WERI-Rb-1 (cell line): Measurements from ENCODE around the gene TOMM7.
"Not testable (repeated sequence)": the region's sequence is repeated elsewhere in the genome, so short reads cannot be mapped to it uniquely, and the experiment has no call there.

ENCODE experiments used
- DNase-seq: peaks from one replicate; pipeline ENCODE4 v3.0.0-alpha.2; 2020
- H3K27ac ChIP-seq: fragments of 250-450 bp; sonication (Bioruptor Pico); 2 replicates; pipeline ENCODE4 v1.5.1; 2020; ENCODE audit warnings: mild to moderate bottlenecking, moderate library complexity
- H3K27me3 ChIP-seq: fragments of 250-450 bp; sonication (Bioruptor Pico); 2 replicates; pipeline ENCODE4 v1.5.1; 2021; ENCODE audit warnings: mild to moderate bottlenecking, low read depth, moderate library complexity; ENCODE audit not compliant: insufficient read depth, severe bottlenecking
- H3K36me3 ChIP-seq: fragments of 250-450 bp; sonication (Bioruptor Pico); 2 replicates; pipeline ENCODE4 v1.5.1; 2020; ENCODE audit warnings: mild to moderate bottlenecking, moderate library complexity
- H3K4me3 ChIP-seq: 2 replicates; pipeline ENCODE4 v1.5.1; 2011; ENCODE audit warnings: low read depth, mild to moderate bottlenecking, control low read depth, low read length
- H3K9me3 ChIP-seq: fragments of 250-450 bp; sonication (Bioruptor Pico); 2 replicates; pipeline ENCODE4 v1.5.1; 2021; ENCODE audit warnings: mild to moderate bottlenecking, moderate library complexity; ENCODE audit not compliant: severe bottlenecking
- TF ChIP-seq, protein P1 (sequence below): IDR thresholded peaks from 2 replicates; pipeline ENCODE4 v1.5.1; 2011; ENCODE audit warnings: low read depth, mild to moderate bottlenecking, control low read depth, inconsistent platforms, low read length

Gene TOMM7

DNA sequence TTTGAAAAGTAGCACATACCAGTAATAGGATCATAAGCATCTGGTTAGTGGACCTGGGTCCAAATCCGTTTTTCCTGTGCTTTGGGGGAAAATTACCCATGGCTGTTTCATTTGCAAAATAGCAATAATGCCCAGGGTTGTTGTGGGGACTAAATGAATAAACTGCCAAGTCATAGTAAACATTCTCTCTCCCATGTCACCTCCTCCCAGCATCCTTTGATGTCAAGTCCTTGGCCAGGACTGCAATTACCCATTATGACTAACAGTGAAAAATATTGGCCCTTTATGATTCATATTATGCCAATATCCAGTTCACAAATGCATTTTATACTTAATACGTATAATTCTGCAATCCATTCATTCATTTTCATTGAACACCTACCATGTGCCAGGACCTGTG lies 23.0 kb downstream of the TOMM7 start:
- H3K27ac ChIP-seq = no peak overlapping the region
- peaks cover 7% of the 10 kb centered on the region for H3K9me3 ChIP-seq
- TF ChIP-seq, protein P1, sequence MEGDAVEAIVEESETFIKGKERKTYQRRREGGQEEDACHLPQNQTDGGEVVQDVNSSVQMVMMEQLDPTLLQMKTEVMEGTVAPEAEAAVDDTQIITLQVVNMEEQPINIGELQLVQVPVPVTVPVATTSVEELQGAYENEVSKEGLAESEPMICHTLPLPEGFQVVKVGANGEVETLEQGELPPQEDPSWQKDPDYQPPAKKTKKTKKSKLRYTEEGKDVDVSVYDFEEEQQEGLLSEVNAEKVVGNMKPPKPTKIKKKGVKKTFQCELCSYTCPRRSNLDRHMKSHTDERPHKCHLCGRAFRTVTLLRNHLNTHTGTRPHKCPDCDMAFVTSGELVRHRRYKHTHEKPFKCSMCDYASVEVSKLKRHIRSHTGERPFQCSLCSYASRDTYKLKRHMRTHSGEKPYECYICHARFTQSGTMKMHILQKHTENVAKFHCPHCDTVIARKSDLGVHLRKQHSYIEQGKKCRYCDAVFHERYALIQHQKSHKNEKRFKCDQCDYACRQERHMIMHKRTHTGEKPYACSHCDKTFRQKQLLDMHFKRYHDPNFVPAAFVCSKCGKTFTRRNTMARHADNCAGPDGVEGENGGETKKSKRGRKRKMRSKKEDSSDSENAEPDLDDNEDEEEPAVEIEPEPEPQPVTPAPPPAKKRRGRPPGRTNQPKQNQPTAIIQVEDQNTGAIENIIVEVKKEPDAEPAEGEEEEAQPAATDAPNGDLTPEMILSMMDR = no peak
- H3K36me3 ChIP-seq = no peaks in the 10 kb centered on the region
- H3K27me3 ChIP-seq = no peaks in the 10 kb centered on the region
- DNase-seq = no peak
- no peak overlapping the region for H3K4me3 ChIP-seq

DNA sequence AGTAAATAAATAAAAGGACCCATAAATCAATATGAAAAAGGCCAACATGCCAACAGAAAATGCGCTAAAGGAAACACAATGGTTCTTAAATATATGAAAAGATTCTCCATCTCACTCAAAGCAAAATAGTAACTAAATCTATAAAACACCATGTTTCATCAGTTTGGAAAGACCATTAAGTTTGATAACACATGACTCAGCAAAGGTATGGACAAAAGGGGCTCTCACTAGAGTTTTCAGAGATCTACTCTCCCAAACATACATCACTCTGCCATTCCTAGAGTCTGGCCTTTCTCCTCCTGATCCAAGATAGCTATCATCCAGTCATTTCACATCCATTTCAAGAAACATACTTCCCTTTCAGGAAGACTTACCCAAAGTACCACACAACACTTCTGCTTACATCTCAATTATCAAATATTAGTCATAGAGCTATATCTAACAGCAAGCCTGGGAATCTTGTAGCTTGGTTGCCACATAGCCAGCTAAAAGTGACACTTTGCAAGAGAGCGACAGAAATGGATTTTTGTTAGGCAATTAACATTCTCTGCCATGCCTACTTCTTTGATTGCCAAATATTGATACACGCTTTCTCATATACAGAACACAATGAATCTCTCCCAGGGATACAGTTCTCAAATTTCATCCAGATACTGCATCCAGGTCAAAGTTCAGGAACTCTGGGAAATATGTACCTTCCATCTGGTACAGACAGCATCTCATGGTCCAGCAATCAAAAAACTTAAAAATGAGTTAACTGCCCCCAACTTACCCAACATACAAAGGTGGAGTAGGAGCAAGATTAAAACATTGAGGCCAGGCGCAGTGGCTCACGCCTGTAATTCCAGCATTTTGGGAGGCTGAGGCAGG lies 28.8 kb downstream of the TOMM7 start:
- Histone ChIP-seq H3K4me3 (no peak overlapping the region), H3K27ac (no peak overlapping the region)

DNA sequence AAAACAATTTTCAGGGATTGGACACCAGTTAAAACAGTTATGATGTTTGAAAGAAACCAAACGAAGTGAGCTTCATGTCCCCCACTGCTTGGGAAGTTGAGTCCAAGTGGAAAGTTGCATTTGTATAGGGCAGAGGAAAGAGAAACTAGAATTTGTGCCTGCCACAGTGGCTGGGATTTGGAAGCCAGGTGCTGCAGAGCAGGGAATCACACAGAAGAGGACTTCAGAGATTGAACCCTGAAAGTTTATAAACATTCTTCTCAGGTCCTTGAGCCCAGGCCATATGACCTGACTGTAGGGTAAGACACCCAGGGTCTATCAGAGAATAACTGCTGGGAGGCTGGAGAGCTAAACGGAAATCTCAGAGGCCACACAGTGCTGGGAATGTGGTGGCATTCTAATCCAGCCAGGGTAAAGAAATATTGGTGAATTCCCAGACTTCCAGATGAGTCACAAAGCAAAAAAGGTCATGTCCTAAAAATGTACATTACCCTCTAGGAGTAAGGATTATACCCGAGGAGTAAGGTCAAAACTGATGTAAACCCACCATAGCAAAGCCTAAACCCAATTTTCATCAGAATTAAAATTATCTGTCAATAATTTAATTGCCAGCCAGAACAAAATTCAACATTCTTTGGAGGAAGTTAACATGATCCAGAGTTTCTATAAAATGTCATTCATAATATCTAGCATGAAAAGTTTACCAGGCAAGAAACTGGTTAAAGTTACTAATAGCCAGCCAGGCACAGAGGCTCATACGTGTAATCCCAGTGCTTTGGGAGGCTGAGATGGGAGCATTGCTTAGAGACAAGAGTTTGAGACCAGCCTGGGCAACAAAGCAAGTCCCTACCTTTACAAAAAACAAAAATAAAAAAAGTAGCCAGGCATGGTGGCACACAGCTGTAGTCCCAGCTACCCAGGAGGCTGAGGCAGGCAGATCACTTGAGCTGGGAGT lies 31.2 kb downstream of the TOMM7 start:
- no peaks in the 10 kb centered on the region for H3K36me3 ChIP-seq
- no peaks in the 10 kb centered on the region for H3K27me3 ChIP-seq
- TF ChIP-seq, protein P1 = no peak
- DNase-seq = no peak
- H3K4me3 ChIP-seq = no peak overlapping the region
- H3K27ac ChIP-seq = no peak overlapping the region
- H3K9me3 ChIP-seq = peaks cover 3% of the 10 kb centered on the region

More for the DNA sequence above, 28.8 kb downstream of the TOMM7 start:
- TF ChIP-seq, protein P1 = no peak
- DNase-seq = no peak
- H3K27me3 ChIP-seq = no peaks in the 10 kb centered on the region
- H3K36me3 ChIP-seq = no peaks in the 10 kb centered on the region
- peaks cover 3% of the 10 kb centered on the region for H3K9me3 ChIP-seq

DNA sequence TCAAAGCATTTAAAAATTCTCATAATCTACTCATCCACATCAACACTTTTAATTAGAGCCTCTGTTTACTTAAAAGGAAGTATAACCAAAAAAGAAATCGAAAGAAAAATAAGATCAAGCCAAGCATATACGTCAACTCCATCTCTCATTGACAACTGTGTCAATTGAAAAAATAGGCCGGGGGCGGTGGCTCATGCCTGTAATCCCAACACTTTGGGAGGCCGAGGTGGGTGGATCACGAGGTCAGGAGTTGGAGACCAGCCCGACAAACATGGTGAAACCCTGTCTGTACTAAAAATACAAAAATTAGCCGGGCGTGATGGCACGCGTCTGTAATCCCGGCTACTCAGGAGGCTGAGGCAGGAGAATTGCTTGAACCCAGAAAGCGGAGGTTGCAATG lies 32.0 kb downstream of the TOMM7 start:
- not testable (repeated sequence) for H3K27ac ChIP-seq, DNase-seq, H3K36me3 ChIP-seq, H3K4me3 ChIP-seq, H3K27me3 ChIP-seq, H3K9me3 ChIP-seq

DNA sequence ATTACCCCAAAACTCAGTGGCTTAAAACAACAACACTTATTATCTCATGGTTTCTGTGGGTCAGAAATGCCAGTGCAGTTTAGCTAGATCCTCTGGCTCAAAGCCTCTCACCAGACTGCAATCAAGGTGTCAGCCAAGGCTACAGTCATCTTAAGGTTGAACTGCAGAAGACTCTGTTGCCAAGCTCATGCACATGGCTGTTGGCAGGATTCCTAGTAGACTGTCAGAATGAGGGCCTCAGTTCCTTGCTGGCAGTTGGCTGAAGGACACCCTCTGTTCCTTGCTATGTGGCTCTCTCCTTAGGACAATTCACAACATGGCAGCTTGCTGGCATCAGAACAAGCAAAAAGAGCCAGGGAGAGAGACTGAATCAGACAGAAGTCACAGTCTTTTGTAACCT lies 34.7 kb downstream of the TOMM7 start:
- no peak overlapping the region for H3K27ac ChIP-seq
- TF ChIP-seq, protein P1 = no peak
- no peak for DNase-seq

More for the DNA sequence above, 34.7 kb downstream of the TOMM7 start:
- Histone ChIP-seq H3K4me3 (no peak overlapping the region), H3K27me3 (no peaks in the 10 kb centered on the region), H3K9me3 (no peaks in the 10 kb centered on the region), H3K36me3 (no peaks in the 10 kb centered on the region)
